Uterus (tissue), 4 donors: ENCODE results near the gene ABI3BP. TPM values are rescaled to one million over a fixed set of nuclear protein-coding genes. Genes with fewer than 3 reads are reported as not detected.

Experiments
- DNase-seq, 2 donors: peaks; one replicate each; pipeline ENCODE4 v3.0.0-alpha.2; 2019 to 2020
- H3K27ac ChIP-seq, 2 donors: fragments of 200-600 bp; sonication (generic); 1 replicate in 1 of 2; 2 replicates in 1 of 2; pipeline ENCODE4 v1.5.1; 2016 to 2018
- H3K27me3 ChIP-seq, 2 donors: fragments of 200-600 bp; sonication (generic); one replicate each; pipeline ENCODE4 v1.5.1; 2018 to 2019; ENCODE audit warnings: control low read depth in 1 of 2
- H3K36me3 ChIP-seq, 2 donors: fragments of 200-600 bp; sonication (generic); one replicate each; pipeline ENCODE4 v1.5.1; 2019; ENCODE audit warnings: control low read depth in 1 of 2
- H3K4me1 ChIP-seq, 2 donors: fragments of 200-600 bp; sonication (generic); one replicate each; pipeline ENCODE4 v1.5.1; 2018 to 2019; ENCODE audit warnings: control low read depth in 1 of 2
- H3K4me3 ChIP-seq, 2 donors: fragments of 200-600 bp; sonication (generic); 1 replicate in 1 of 2; 2 replicates in 1 of 2; pipeline ENCODE4 v1.5.1; 2018 to 2019; ENCODE audit warnings: mild to moderate bottlenecking in 1 of 2
- H3K9me3 ChIP-seq, 2 donors: fragments of 200-600 bp; sonication (generic); one replicate each; pipeline ENCODE4 v1.5.1; 2019; ENCODE audit warnings: control low read depth in 1 of 2
- CTCF ChIP-seq, 4 experiments: fragments of 200-600 bp in 2 of 4; fragments of 450-650 bp in 2 of 4; sonication (generic) in 2 of 4; IDR thresholded peaks; one replicate each; pipeline ENCODE4 v1.5.1; 2016 to 2019; ENCODE audit warnings: antibody characterized with exemption in 4 of 4, mild to moderate bottlenecking in 2 of 4, moderate library complexity in 1 of 4
- POLR2A ChIP-seq, 2 donors: fragments of 450-650 bp; IDR thresholded peaks; one replicate each; pipeline ENCODE4 v1.6.1; 2016; ENCODE audit warnings: antibody characterized with exemption in 2 of 2, mild to moderate bottlenecking in 1 of 2, moderate library complexity in 1 of 2
- intact Hi-C: fragments of 100-400 bp; cut with DNase I; formaldehyde crosslinking; loops from one replicate; pipeline ENCODE4 v1.15.1; 2023; ENCODE audit warnings: low total_unique reads
- total RNA-seq, 4 donors: library from RNA; depleted of rRNA in 3 of 4; stranded (reverse); fragments of >200 nt in 3 of 4; gene quantifications; one replicate each; pipeline versions ENCODE4 v1.1.0 to v1.2.4, GENCODE V29; 2014 to 2023
- donor health status: DM: yes; HTN: yes; CAD: no.

Gene ABI3BP
- total RNA-seq, 4 donors from 2014 or later, result 38.8 to 156 (median 89.2) TPM

GRCh38 chr3:100975714-100976113 is 17.5 kb downstream of the ABI3BP start:
- Histone ChIP-seq H3K36me3 (no peaks in the 10 kb centered on the region), H3K4me3 (no peak overlapping the region), H3K4me1 (no peaks in the 10 kb centered on the region), H3K27ac (no peak overlapping the region), H3K27me3 (no peaks in the 10 kb centered on the region), H3K9me3 (no peaks in the 10 kb centered on the region)
- intact Hi-C loops, result no loop called here
- TF ChIP-seq CTCF (IDR thresholded peaks at IDR 0.05) (no peak), POLR2A (IDR thresholded peaks at IDR 0.05) (no peak)
- no peak for DNase-seq

GRCh38 chr3:100973594-100973993 is 19.6 kb downstream of the ABI3BP start:
- intact Hi-C loops, result no loop called here
- Histone ChIP-seq H3K4me3 (no peak overlapping the region), H3K27ac (no peak overlapping the region)

GRCh38 chr3:100972867-100973266 is 20.4 kb downstream of the ABI3BP start:
- H3K36me3 ChIP-seq, result no peaks in the 10 kb centered on the region
- TF ChIP-seq CTCF (IDR thresholded peaks at IDR 0.05) (no peak), POLR2A (IDR thresholded peaks at IDR 0.05) (no peak)
- H3K27ac ChIP-seq, result peak overlapping the region in 1 of 2 donors; percentile 26
- no peak for DNase-seq
- no peaks in the 10 kb centered on the region for H3K27me3 ChIP-seq
- H3K4me1 ChIP-seq, result no peaks in the 10 kb centered on the region
- intact Hi-C loops, result no loop called here
- H3K9me3 ChIP-seq, result no peaks in the 10 kb centered on the region
- H3K4me3 ChIP-seq, result no peak overlapping the region

More at GRCh38 chr3:100973594-100973993, 19.6 kb downstream of the ABI3BP start:
- Histone ChIP-seq H3K9me3 (no peaks in the 10 kb centered on the region), H3K4me1 (no peaks in the 10 kb centered on the region), H3K27me3 (no peaks in the 10 kb centered on the region), H3K36me3 (no peaks in the 10 kb centered on the region)
- TF ChIP-seq POLR2A (IDR thresholded peaks at IDR 0.05) (no peak), CTCF (IDR thresholded peaks at IDR 0.05) (no peak)
- DNase-seq, result no peak

GRCh38 chr3:100972301-100972844 is 20.8 kb downstream of the ABI3BP start:
- TF ChIP-seq POLR2A (IDR thresholded peaks at IDR 0.05) (no peak), CTCF (IDR thresholded peaks at IDR 0.05) (no peak)
- Histone ChIP-seq H3K9me3 (no peaks in the 10 kb centered on the region), H3K27me3 (no peaks in the 10 kb centered on the region), H3K27ac (peak overlapping the region in 1 of 2 donors; percentile 26), H3K4me3 (no peak overlapping the region), H3K36me3 (no peaks in the 10 kb centered on the region), H3K4me1 (no peaks in the 10 kb centered on the region)
- intact Hi-C loops, result no loop called here
- DNase-seq, result no peak

GRCh38 chr3:100971798-100972197 is 21.4 kb downstream of the ABI3BP start:
- H3K4me1 ChIP-seq, result no peaks in the 10 kb centered on the region
- H3K4me3 ChIP-seq, result no peak overlapping the region
- H3K27me3 ChIP-seq, result no peaks in the 10 kb centered on the region
- intact Hi-C loops, result no loop called here
- no peaks in the 10 kb centered on the region for H3K36me3 ChIP-seq
- DNase-seq, result no peak
- no peak for TF ChIP-seq POLR2A (IDR thresholded peaks at IDR 0.05)
- no peak for TF ChIP-seq CTCF (IDR thresholded peaks at IDR 0.05)
- H3K9me3 ChIP-seq, result no peaks in the 10 kb centered on the region
- peak overlapping the region in 1 of 2 donors; percentile 6 for H3K27ac ChIP-seq
